ENCODE results near the gene STAT5A.
"Not testable (repeated sequence)": the region's sequence is repeated elsewhere in the genome, so short reads cannot be mapped to it uniquely, and the experiment has no call there.

STAT5A gene

GRCh38 chr17:42312285-42313130, 24.2 kb downstream of the STAT5A start:
- H3K4me1 ChIP-seq (ENCODE audit: control insufficient read depth, insufficient read depth, low read length): peaks cover 15% of the 10 kb centered on the region
- H3K4me3 ChIP-seq (ENCODE audit: low read length): no peak overlapping the region
- peak overlapping the region; percentile 42 for H3K9ac ChIP-seq (ENCODE audit: low read depth, low read length)

GRCh38 chr17:42313389-42313772, 25.1 kb downstream of the STAT5A start:
- no peaks in the 10 kb centered on the region for H3K9me3 ChIP-seq (replicated peaks; ENCODE audit: low read length)
- peaks cover 46% of the 10 kb centered on the region for H3K36me3 ChIP-seq (ENCODE audit: insufficient read depth, low read length)
- H3K4me2 ChIP-seq (ENCODE audit: low read length): no peak overlapping the region
- H3K27me3 ChIP-seq (ENCODE audit: control insufficient read depth, insufficient read depth, low read length): no peaks in the 10 kb centered on the region
- H3K9ac ChIP-seq (ENCODE audit: low read depth, low read length): no peak overlapping the region
- no peak overlapping the region for H3K4me3 ChIP-seq (ENCODE audit: low read length)
- peaks cover 15% of the 10 kb centered on the region for H3K4me1 ChIP-seq (ENCODE audit: control insufficient read depth, insufficient read depth, low read length)

More at GRCh38 chr17:42312285-42313130, 24.2 kb downstream of the STAT5A start:
- Histone ChIP-seq H3K4me2 (ENCODE audit: low read length) (peak overlapping the region; percentile 74), H3K27me3 (ENCODE audit: control insufficient read depth, insufficient read depth, low read length) (no peaks in the 10 kb centered on the region), H3K36me3 (ENCODE audit: insufficient read depth, low read length) (peaks cover 41% of the 10 kb centered on the region), H3K9me3 (replicated peaks; ENCODE audit: low read length) (no peaks in the 10 kb centered on the region)

- no peaks in the 10 kb centered on the region for H3K9me3 ChIP-seq (replicated peaks; ENCODE audit: low read length)
- no peak overlapping the region for H3K9ac ChIP-seq (ENCODE audit: low read depth, low read length)
- H3K4me3 ChIP-seq (ENCODE audit: low read length): no peak overlapping the region
- peaks cover 15% of the 10 kb centered on the region for H3K4me1 ChIP-seq (ENCODE audit: control insufficient read depth, insufficient read depth, low read length)
- no peak overlapping the region for H3K4me2 ChIP-seq (ENCODE audit: low read length)
- no peaks in the 10 kb centered on the region for H3K27me3 ChIP-seq (ENCODE audit: control insufficient read depth, insufficient read depth, low read length)
- H3K36me3 ChIP-seq (ENCODE audit: insufficient read depth, low read length): peaks cover 51% of the 10 kb centered on the region
Measured at GRCh38 chr17:42313773-42314566, 25.7 kb downstream of the STAT5A start.

GRCh38 chr17:42315402-42316156, 27.3 kb downstream of the STAT5A start:
- Histone ChIP-seq H3K4me1 (ENCODE audit: control insufficient read depth, insufficient read depth, low read length) (peaks cover 24% of the 10 kb centered on the region), H3K27me3 (ENCODE audit: control insufficient read depth, insufficient read depth, low read length) (no peaks in the 10 kb centered on the region), H3K9me3 (replicated peaks; ENCODE audit: low read length) (no peaks in the 10 kb centered on the region), H3K9ac (ENCODE audit: low read depth, low read length) (no peak overlapping the region), H3K4me2 (ENCODE audit: low read length) (no peak overlapping the region), H3K36me3 (ENCODE audit: insufficient read depth, low read length) (peaks cover 55% of the 10 kb centered on the region), H3K4me3 (ENCODE audit: low read length) (no peak overlapping the region)

GRCh38 chr17:42316755-42317154, 28.5 kb downstream of the STAT5A start:
- H3K36me3 ChIP-seq (ENCODE audit: insufficient read depth, low read length): peaks cover 58% of the 10 kb centered on the region
- peaks cover 16% of the 10 kb centered on the region for H3K4me1 ChIP-seq (ENCODE audit: control insufficient read depth, insufficient read depth, low read length)

GRCh38 chr17:42317266-42317845, 29.1 kb downstream of the STAT5A start:
- H3K9me3 ChIP-seq (replicated peaks; ENCODE audit: low read length): no peaks in the 10 kb centered on the region
- H3K36me3 ChIP-seq (ENCODE audit: insufficient read depth, low read length): peaks cover 64% of the 10 kb centered on the region
- H3K4me3 ChIP-seq (ENCODE audit: low read length): no peak overlapping the region
- H3K27me3 ChIP-seq (ENCODE audit: control insufficient read depth, insufficient read depth, low read length): no peaks in the 10 kb centered on the region
- no peak overlapping the region for H3K9ac ChIP-seq (ENCODE audit: low read depth, low read length)
- no peak overlapping the region for H3K4me2 ChIP-seq (ENCODE audit: low read length)
- peaks cover 11% of the 10 kb centered on the region for H3K4me1 ChIP-seq (ENCODE audit: control insufficient read depth, insufficient read depth, low read length)

More at GRCh38 chr17:42316755-42317154, 28.5 kb downstream of the STAT5A start:
- no peak overlapping the region for H3K4me2 ChIP-seq (ENCODE audit: low read length)
- H3K9me3 ChIP-seq (replicated peaks; ENCODE audit: low read length): no peaks in the 10 kb centered on the region
- no peaks in the 10 kb centered on the region for H3K27me3 ChIP-seq (ENCODE audit: control insufficient read depth, insufficient read depth, low read length)
- H3K4me3 ChIP-seq (ENCODE audit: low read length): no peak overlapping the region
- no peak overlapping the region for H3K9ac ChIP-seq (ENCODE audit: low read depth, low read length)

- H3K4me3 ChIP-seq (ENCODE audit: low read length); H3K4me2 ChIP-seq (ENCODE audit: low read length); H3K9me3 ChIP-seq (replicated peaks; ENCODE audit: low read length); H3K9ac ChIP-seq (ENCODE audit: low read depth, low read length); H3K27me3 ChIP-seq (ENCODE audit: control insufficient read depth, insufficient read depth, low read length): not testable (repeated sequence)
- Histone ChIP-seq H3K4me1 (ENCODE audit: control insufficient read depth, insufficient read depth, low read length) (peaks cover 13% of the 10 kb centered on the region), H3K36me3 (ENCODE audit: insufficient read depth, low read length) (peaks cover 68% of the 10 kb centered on the region)
Measured at GRCh38 chr17:42317967-42318366, 29.7 kb downstream of the STAT5A start.

GRCh38 chr17:42321555-42321954, 33.3 kb downstream of the STAT5A start:
- Histone ChIP-seq H3K4me1 (ENCODE audit: control insufficient read depth, insufficient read depth, low read length) (peaks cover 26% of the 10 kb centered on the region), H3K4me2 (ENCODE audit: low read length) (no peak overlapping the region), H3K27me3 (ENCODE audit: control insufficient read depth, insufficient read depth, low read length) (no peaks in the 10 kb centered on the region), H3K4me3 (ENCODE audit: low read length) (no peak overlapping the region), H3K9me3 (replicated peaks; ENCODE audit: low read length) (no peaks in the 10 kb centered on the region), H3K36me3 (ENCODE audit: insufficient read depth, low read length) (peaks cover 58% of the 10 kb centered on the region), H3K9ac (ENCODE audit: low read depth, low read length) (no peak overlapping the region)

GRCh38 chr17:42322382-42323267, 34.3 kb downstream of the STAT5A start:
- no peaks in the 10 kb centered on the region for H3K27me3 ChIP-seq (ENCODE audit: control insufficient read depth, insufficient read depth, low read length)
- no peaks in the 10 kb centered on the region for H3K9me3 ChIP-seq (replicated peaks; ENCODE audit: low read length)
- peaks cover 26% of the 10 kb centered on the region for H3K4me1 ChIP-seq (ENCODE audit: control insufficient read depth, insufficient read depth, low read length)
- no peak overlapping the region for H3K4me3 ChIP-seq (ENCODE audit: low read length)
- H3K4me2 ChIP-seq (ENCODE audit: low read length): no peak overlapping the region
- peak overlapping the region; percentile 15 for H3K9ac ChIP-seq (ENCODE audit: low read depth, low read length)
- peaks cover 53% of the 10 kb centered on the region for H3K36me3 ChIP-seq (ENCODE audit: insufficient read depth, low read length)

GRCh38 chr17:42323268-42323773, 35.0 kb downstream of the STAT5A start:
- no peak overlapping the region for H3K9ac ChIP-seq (ENCODE audit: low read depth, low read length)
- H3K27me3 ChIP-seq (ENCODE audit: control insufficient read depth, insufficient read depth, low read length): no peaks in the 10 kb centered on the region
- H3K4me1 ChIP-seq (ENCODE audit: control insufficient read depth, insufficient read depth, low read length): peaks cover 26% of the 10 kb centered on the region
- no peak overlapping the region for H3K4me2 ChIP-seq (ENCODE audit: low read length)
- peaks cover 50% of the 10 kb centered on the region for H3K36me3 ChIP-seq (ENCODE audit: insufficient read depth, low read length)
- H3K9me3 ChIP-seq (replicated peaks; ENCODE audit: low read length): no peaks in the 10 kb centered on the region
- no peak overlapping the region for H3K4me3 ChIP-seq (ENCODE audit: low read length)

All from skeletal muscle satellite cell (primary cell).